Left lung (tissue), 10 donors: ENCODE results near the gene GRB2. TPM values are rescaled to one million over a fixed set of nuclear protein-coding genes. Genes with fewer than 3 reads are reported as not detected.

Experiments
- ATAC-seq: fragments of 200-7000 bp; cut with Tn5 transposase; one replicate; pipeline ENCODE4 v1.9.1; 2020; ENCODE audit warnings: moderate library complexity
- DNase-seq, 4 donors: peaks; one replicate each; pipeline ENCODE4 v3.0.0-alpha.2; 2013 to 2020
- H3K27ac ChIP-seq, 2 donors: fragments of 200-600 bp; sonication (generic) in 1 of 2; one replicate each; pipeline versions ENCODE4 v1.5.0 to v1.8.0; 2020 to 2021
- H3K27me3 ChIP-seq, 2 donors: fragments of 200-600 bp; sonication (generic) in 1 of 2; one replicate each; pipeline versions ENCODE4 v1.5.0 to v1.8.0; 2020 to 2021
- H3K36me3 ChIP-seq, 2 donors: fragments of 200-600 bp; sonication (generic) in 1 of 2; one replicate each; pipeline versions ENCODE4 v1.5.0 to v1.8.0; 2020 to 2021
- H3K4me1 ChIP-seq, 2 donors: fragments of 200-600 bp; one replicate each; pipeline ENCODE4 v1.8.0; 2021
- H3K4me3 ChIP-seq, 2 donors: fragments of 200-600 bp; sonication (generic) in 1 of 2; one replicate each; pipeline versions ENCODE4 v1.5.0 to v1.8.0; 2020 to 2021; ENCODE audit warnings: mild to moderate bottlenecking in 1 of 2
- H3K9me3 ChIP-seq, 2 donors: fragments of 200-600 bp; sonication (generic) in 1 of 2; one replicate each; pipeline versions ENCODE4 v1.5.0 to v1.8.0; 2020 to 2021
- CTCF ChIP-seq, 2 donors: fragments of 200-600 bp; sonication (generic) in 1 of 2; IDR thresholded peaks; one replicate each; pipeline versions ENCODE4 v1.5.0 to v1.8.0; 2021; ENCODE audit warnings: antibody characterized with exemption in 2 of 2
- intact Hi-C, 2 donors: fragments of 100-400 bp; cut with DNase I; formaldehyde crosslinking; loops; one replicate each; pipeline versions ENCODE4 v1.11.2 to v1.14.2; 2022
- polyA plus RNA-seq, 6 donors: library from polyadenylated mRNA; unstranded; fragments of 120-200 nt; gene quantifications; one replicate each; pipeline ENCODE4 v1.2.1, GENCODE V29; 2013; ENCODE audit not compliant: insufficient read length in 6 of 6
- total RNA-seq, 2 donors: library from RNA; stranded (reverse); fragmentation: NEBNext Ultra II Directional; extraction: Animal tissue kit (Norgen Biotek cat#: 25700); gene quantifications; one replicate each; pipeline ENCODE4 v1.2.1, GENCODE V29; 2021
- donor health status: DM: no; HTN: yes; CAD: no.
- donor health status: DM: no; HTN: no; CAD: no.

Gene GRB2
- total and polyA plus RNA-seq, 8 donors: 81.8 to 214 (median 83.3) TPM

GRCh38 chr17:75342996-75343395 lies 62.5 kb downstream of the GRB2 start:
- H3K27ac ChIP-seq: no peak overlapping the region
- ATAC-seq: no peak
- H3K4me1 ChIP-seq: peaks cover 13 to 98% of the 10 kb centered on the region in 2 donors
- H3K4me3 ChIP-seq: no peak overlapping the region
- no peak for DNase-seq
- H3K36me3 ChIP-seq: no peaks in the 10 kb centered on the region
- H3K9me3 ChIP-seq: no peaks in the 10 kb centered on the region
- intact Hi-C loops: loop anchor here in 1 of 2 donors (10.0 kb wide), 1 partner anchor 52 kb away; no protein-coding TSS in a partner anchor
- TF ChIP-seq CTCF (IDR thresholded peaks at IDR 0.05): no peak
- H3K27me3 ChIP-seq: no peaks in the 10 kb centered on the region

- Histone ChIP-seq H3K9me3 (no peaks in the 10 kb centered on the region), H3K4me1 (peaks cover 9 to 98% of the 10 kb centered on the region in 2 donors), H3K27me3 (no peaks in the 10 kb centered on the region), H3K27ac (peak overlapping the region in 1 of 2 donors; percentile 28), H3K36me3 (no peaks in the 10 kb centered on the region), H3K4me3 (no peak overlapping the region)
- DNase-seq (no peak), ATAC-seq (no peak)
- intact Hi-C loops: loop anchor here in 1 of 2 donors (10.0 kb wide), 1 partner anchor 53 kb away; no protein-coding TSS in a partner anchor
- TF ChIP-seq CTCF (IDR thresholded peaks at IDR 0.05): no peak
These were observed 63.5 kb downstream of the GRB2 start for GRCh38 chr17:75341784-75342486.

GRCh38 chr17:75340631-75341030 lies 64.8 kb downstream of the GRB2 start:
- Histone ChIP-seq H3K4me1 (peaks cover 4 to 98% of the 10 kb centered on the region in 2 donors), H3K9me3 (no peaks in the 10 kb centered on the region), H3K4me3 (no peak overlapping the region), H3K36me3 (no peaks in the 10 kb centered on the region), H3K27me3 (no peaks in the 10 kb centered on the region), H3K27ac (no peak overlapping the region)
- DNase-seq (no peak), ATAC-seq (no peak)
- intact Hi-C loops: loop anchor here in 1 of 2 donors (10.0 kb wide), 1 partner anchor 54 kb away; no protein-coding TSS in a partner anchor
- TF ChIP-seq CTCF (IDR thresholded peaks at IDR 0.05): no peak

- Histone ChIP-seq H3K9me3 (no peaks in the 10 kb centered on the region), H3K27me3 (no peaks in the 10 kb centered on the region), H3K27ac (peak overlapping the region in 1 of 2 donors; percentile 65), H3K36me3 (no peaks in the 10 kb centered on the region), H3K4me3 (no peak overlapping the region), H3K4me1 (peaks cover 0 to 95% of the 10 kb centered on the region in 2 donors)
- no peak for DNase-seq
- ATAC-seq: no peak
- intact Hi-C loops: loop anchor here in 1 of 2 donors (10.0 kb wide), 1 partner anchor 55 kb away; no protein-coding TSS in a partner anchor
- no peak for TF ChIP-seq CTCF (IDR thresholded peaks at IDR 0.05)
These were observed 65.5 kb downstream of the GRB2 start for GRCh38 chr17:75339971-75340370.

GRCh38 chr17:75338335-75338734 lies 67.1 kb downstream of the GRB2 start:
- intact Hi-C loops: no loop called here
- no peak overlapping the region for H3K4me3 ChIP-seq
- DNase-seq (no peak), ATAC-seq (no peak)
- no peaks in the 10 kb centered on the region for H3K36me3 ChIP-seq
- no peaks in the 10 kb centered on the region for H3K9me3 ChIP-seq
- H3K27ac ChIP-seq: peak overlapping the region in 1 of 2 donors; percentile 65
- H3K27me3 ChIP-seq: no peaks in the 10 kb centered on the region
- H3K4me1 ChIP-seq: peaks cover 0 to 78% of the 10 kb centered on the region in 2 donors
- TF ChIP-seq CTCF (IDR thresholded peaks at IDR 0.05): no peak
